SK-N-SH treated with all-trans-retinoic acid at 6 μM for 48 hours (cell line): ENCODE results near the gene CHST5.

Source experiments
- CSDC2 ChIP-seq: fragments of 250-450 bp; sonication (Bioruptor Pico); IDR thresholded peaks from 2 replicates; pipeline ENCODE4 v1.5.0; 2020; ENCODE audit warnings: mild to moderate bottlenecking, moderate library complexity
- ISL1 ChIP-seq: fragments of 250-450 bp; sonication (Bioruptor Pico); IDR thresholded peaks from 2 replicates; pipeline ENCODE4 v2.1.2; 2022; ENCODE audit warnings: mild to moderate bottlenecking, moderate library complexity
- ZC3H10 ChIP-seq: fragments of 250-450 bp; sonication (Bioruptor Pico); IDR thresholded peaks from 2 replicates; pipeline ENCODE4 v1.5.1; 2021; ENCODE audit warnings: mild to moderate bottlenecking, moderate library complexity
- ZFP30 ChIP-seq: fragments of 450-650 bp; formaldehyde crosslinking; IDR thresholded peaks from 2 replicates; pipeline ENCODE4 v1.5.0; 2022; ENCODE audit warnings: mild to moderate bottlenecking, moderate library complexity

- TF ChIP-seq ISL1 (no peak), ZC3H10 (CRISPR knock-in tag) (no peak), ZFP30 (CRISPR knock-in tag) (no peak), CSDC2 (no peak)
These were observed 6.6 kb downstream of the CHST5 start for GRCh38 chr16:75529056-75529905.
